ENCODE results near the gene CYBA.

CYBA gene

GRCh38 chr16:88649195-88649923 lies 1.5 kb downstream of the CYBA start:
- Mint-ChIP-seq H3K27ac (peak overlapping the region; percentile 81), H3K27me3 (no peaks in the 10 kb centered on the region), H3K9me3 (ENCODE audit: low read depth) (no peaks in the 10 kb centered on the region), H3K36me3 (peaks cover 2% of the 10 kb centered on the region), H3K4me1 (ENCODE audit: low read depth) (peaks cover 17% of the 10 kb centered on the region), H3K4me3 (peak overlapping the region; percentile 89)

- Mint-ChIP-seq H3K27me3 (no peaks in the 10 kb centered on the region), H3K9me3 (ENCODE audit: low read depth) (no peaks in the 10 kb centered on the region), H3K4me3 (no peak overlapping the region), H3K27ac (no peak overlapping the region), H3K4me1 (ENCODE audit: low read depth) (peaks cover 18% of the 10 kb centered on the region), H3K36me3 (peaks cover 2% of the 10 kb centered on the region)
Measured at GRCh38 chr16:88647178-88648070, 3.4 kb downstream of the CYBA start.

- H3K36me3 Mint-ChIP-seq, result peaks cover 2% of the 10 kb centered on the region
- peaks cover 18% of the 10 kb centered on the region for H3K4me1 Mint-ChIP-seq (ENCODE audit: low read depth)
- no peaks in the 10 kb centered on the region for H3K9me3 Mint-ChIP-seq (ENCODE audit: low read depth)
- H3K4me3 Mint-ChIP-seq, result no peak overlapping the region
- no peaks in the 10 kb centered on the region for H3K27me3 Mint-ChIP-seq
- H3K27ac Mint-ChIP-seq, result no peak overlapping the region
Measured at GRCh38 chr16:88646345-88647034, 4.4 kb downstream of the CYBA start.

GRCh38 chr16:88645941-88646340 lies 4.9 kb downstream of the CYBA start:
- Mint-ChIP-seq H3K27ac (no peak overlapping the region), H3K4me1 (ENCODE audit: low read depth) (peaks cover 17% of the 10 kb centered on the region), H3K4me3 (no peak overlapping the region), H3K27me3 (no peaks in the 10 kb centered on the region), H3K36me3 (peaks cover 2% of the 10 kb centered on the region), H3K9me3 (ENCODE audit: low read depth) (no peaks in the 10 kb centered on the region)

- H3K4me3 Mint-ChIP-seq, result no peak overlapping the region
- H3K36me3 Mint-ChIP-seq, result peaks cover 2% of the 10 kb centered on the region
- no peaks in the 10 kb centered on the region for H3K27me3 Mint-ChIP-seq
- H3K4me1 Mint-ChIP-seq (ENCODE audit: low read depth), result peaks cover 20% of the 10 kb centered on the region
- H3K9me3 Mint-ChIP-seq (ENCODE audit: low read depth), result no peaks in the 10 kb centered on the region
- no peak overlapping the region for H3K27ac Mint-ChIP-seq
Measured at GRCh38 chr16:88645455-88645854, 5.4 kb downstream of the CYBA start.

GRCh38 chr16:88643644-88643932 lies 7.3 kb downstream of the CYBA start:
- Mint-ChIP-seq H3K4me1 (ENCODE audit: low read depth) (peaks cover 21% of the 10 kb centered on the region), H3K9me3 (ENCODE audit: low read depth) (no peaks in the 10 kb centered on the region), H3K27ac (no peak overlapping the region), H3K4me3 (no peak overlapping the region), H3K27me3 (no peaks in the 10 kb centered on the region), H3K36me3 (no peaks in the 10 kb centered on the region)

- Mint-ChIP-seq H3K4me3 (no peak overlapping the region), H3K27ac (no peak overlapping the region), H3K27me3 (no peaks in the 10 kb centered on the region), H3K36me3 (no peaks in the 10 kb centered on the region), H3K4me1 (ENCODE audit: low read depth) (peaks cover 21% of the 10 kb centered on the region), H3K9me3 (ENCODE audit: low read depth) (no peaks in the 10 kb centered on the region)
Measured at GRCh38 chr16:88642881-88643643, 7.8 kb downstream of the CYBA start.

- Mint-ChIP-seq H3K9me3 (ENCODE audit: low read depth) (no peaks in the 10 kb centered on the region), H3K36me3 (peaks cover 3% of the 10 kb centered on the region), H3K4me1 (ENCODE audit: low read depth) (peaks cover 36% of the 10 kb centered on the region), H3K27ac (no peak overlapping the region), H3K4me3 (no peak overlapping the region), H3K27me3 (no peaks in the 10 kb centered on the region)
Measured at GRCh38 chr16:88640498-88641247, 10.2 kb downstream of the CYBA start.

- Mint-ChIP-seq H3K9me3 (ENCODE audit: low read depth) (no peaks in the 10 kb centered on the region), H3K4me3 (no peak overlapping the region), H3K27ac (no peak overlapping the region), H3K27me3 (no peaks in the 10 kb centered on the region), H3K4me1 (ENCODE audit: low read depth) (peaks cover 40% of the 10 kb centered on the region), H3K36me3 (peaks cover 3% of the 10 kb centered on the region)
Measured at GRCh38 chr16:88640039-88640495, 10.8 kb downstream of the CYBA start.

- no peaks in the 10 kb centered on the region for H3K27me3 Mint-ChIP-seq
- H3K36me3 Mint-ChIP-seq, result peaks cover 3% of the 10 kb centered on the region
- H3K4me1 Mint-ChIP-seq (ENCODE audit: low read depth), result peaks cover 40% of the 10 kb centered on the region
- no peaks in the 10 kb centered on the region for H3K9me3 Mint-ChIP-seq (ENCODE audit: low read depth)
- H3K27ac Mint-ChIP-seq, result no peak overlapping the region
- H3K4me3 Mint-ChIP-seq, result no peak overlapping the region
Measured at GRCh38 chr16:88639231-88640038, 11.4 kb downstream of the CYBA start.

- Mint-ChIP-seq H3K27ac (no peak within 1 kb of the TSS), H3K27me3 (no peaks in the 10 kb centered on the region), H3K4me1 (ENCODE audit: low read depth) (peaks cover 35% of the 10 kb centered on the region), H3K9me3 (ENCODE audit: low read depth) (no peaks in the 10 kb centered on the region), H3K4me3 (peak within 1 kb of the TSS; percentile 51), H3K36me3 (peaks cover 3% of the 10 kb centered on the region)
Measured at GRCh38 chr16:88638323-88639230, 12.3 kb downstream of the CYBA start, which contains the start of gene IL17C. Gene IL17C, plus strand, starts transcription at chr16:88638572. Its CDS starts 70 bp downstream, at chr16:88638642.

GRCh38 chr16:88636488-88637265 lies 14.2 kb downstream of the CYBA start:
- Mint-ChIP-seq H3K9me3 (ENCODE audit: low read depth) (no peaks in the 10 kb centered on the region), H3K36me3 (peaks cover 3% of the 10 kb centered on the region), H3K4me1 (ENCODE audit: low read depth) (peaks cover 40% of the 10 kb centered on the region), H3K4me3 (peak overlapping the region; percentile 51), H3K27ac (no peak overlapping the region), H3K27me3 (no peaks in the 10 kb centered on the region)

All from activated naive CD8-positive, alpha-beta T cell (primary cell).